IMR-90 (cell line): ENCODE results near the gene LRP3. TPM values are rescaled to one million over a fixed set of nuclear protein-coding genes. Genes with fewer than 3 reads are reported as not detected.

ENCODE experiments used
- ATAC-seq: fragments of 200-7000 bp; cut with Tn5 transposase; 2 replicates; pipeline ENCODE4 v1.9.1; 2020; ENCODE audit warnings: low read depth, mild to moderate bottlenecking, moderate library complexity
- BruUV-seq: library from RNA; stranded (reverse); fragments of 400-500 nt; replicated peaks from 2 replicates; lab custom pipeline; 2021; lab: Mats Ljungman, UMichigan
- CTCF ChIA-PET: fragments of 300-600 bp; formaldehyde crosslinking; extraction: SDS; loops from one replicate; lab custom pipeline; 2021; ENCODE audit warnings: antibody characterized with exemption; lab: Yijun Ruan, JAX
- POLR2A ChIA-PET: fragments of 300-600 bp; sonication (Branson Sonifier 250); formaldehyde crosslinking; loops from one replicate; lab custom pipeline; 2022; ENCODE audit warnings: antibody characterized with exemption; ENCODE audit not compliant: unreplicated experiment; lab: Charles Lee
- DNase-seq: peaks from one replicate; pipeline ENCODE4 v3.0.0; 2013
- H2AFZ ChIP-seq: replicated peaks from 2 replicates; pipeline ENCODE3; 2013; ENCODE audit warnings: low read length, mild to moderate bottlenecking; ENCODE audit not compliant: poor library complexity
- H2AK5ac ChIP-seq: 2 replicates; pipeline ENCODE4 v1.6.1; 2013; ENCODE audit warnings: low read depth, low read length, inconsistent platforms
- H2AK9ac ChIP-seq: replicated peaks from 2 replicates; pipeline ENCODE3; 2013; ENCODE audit warnings: mild to moderate bottlenecking, low read depth, low read length, moderate library complexity; ENCODE audit not compliant: poor library complexity
- H2BK120ac ChIP-seq: 2 replicates; pipeline ENCODE4 v1.6.1; 2013; ENCODE audit warnings: low read depth, low read length, inconsistent platforms
- H2BK15ac ChIP-seq: 3 replicates; pipeline ENCODE4 v1.6.1; 2013; ENCODE audit warnings: low read depth, low read length, inconsistent platforms
- H2BK20ac ChIP-seq: 2 replicates; pipeline ENCODE4 v1.6.1; 2013; ENCODE audit warnings: low read depth, mild to moderate bottlenecking, inconsistent platforms, low read length, moderate library complexity
- H2BK5ac ChIP-seq: 2 replicates; pipeline ENCODE4 v1.6.1; 2013; ENCODE audit warnings: mild to moderate bottlenecking, low read depth, low read length, inconsistent platforms; ENCODE audit not compliant: poor library complexity, severe bottlenecking
- H3K14ac ChIP-seq: replicated peaks from 2 replicates; pipeline ENCODE4 v1.6.1; 2013; ENCODE audit warnings: low read depth, low read length, inconsistent platforms
- H3K18ac ChIP-seq: 2 replicates; pipeline ENCODE4 v1.6.1; 2013; ENCODE audit warnings: low read depth, low read length, control low read depth
- H3K23ac ChIP-seq: 2 replicates; pipeline ENCODE4 v1.6.1; 2013; ENCODE audit warnings: low read depth, low read length, inconsistent platforms
- H3K27ac ChIP-seq: 2 replicates; pipeline ENCODE4 v1.5.1; 2013; ENCODE audit warnings: mild to moderate bottlenecking, control low read depth, low read length; ENCODE audit not compliant: insufficient read depth
- H3K27me3 ChIP-seq: 2 replicates; pipeline ENCODE4 v1.6.1; 2013; ENCODE audit warnings: low read length; ENCODE audit not compliant: control insufficient read depth, insufficient read depth
- H3K36me3 ChIP-seq: 2 replicates; pipeline ENCODE4 v1.6.1; 2013; ENCODE audit warnings: low read length, mixed read lengths; ENCODE audit not compliant: control insufficient read depth, insufficient read depth
- H3K4ac ChIP-seq: 2 replicates; pipeline ENCODE4 v1.6.1; 2013; ENCODE audit warnings: low read depth, low read length, inconsistent platforms
- H3K4me1 ChIP-seq: 2 replicates; pipeline ENCODE4 v1.6.1; 2013; ENCODE audit warnings: low read length, mixed read lengths; ENCODE audit not compliant: control insufficient read depth, insufficient read depth
- H3K4me2 ChIP-seq: 2 replicates; pipeline ENCODE4 v1.6.1; 2013; ENCODE audit warnings: low read depth, mild to moderate bottlenecking, control low read depth, low read length, moderate library complexity
- H3K4me3 ChIP-seq: 2 replicates; pipeline ENCODE4 v1.5.1; 2013; ENCODE audit warnings: low read depth, mild to moderate bottlenecking, control low read depth, low read length, moderate library complexity; ENCODE audit not compliant: insufficient read depth
- H3K56ac ChIP-seq: 2 replicates; pipeline ENCODE4 v1.6.1; 2013; ENCODE audit warnings: low read length, inconsistent platforms; ENCODE audit not compliant: insufficient read depth; ENCODE audit errors: extremely low read depth
- H3K79me1 ChIP-seq, 2 experiments: 2 replicates each; pipeline ENCODE4 v1.6.1; 2013; ENCODE audit warnings: low read length in 2 of 2, inconsistent platforms in 1 of 2, low read depth in 1 of 2
- H3K9ac ChIP-seq: 2 replicates; pipeline ENCODE4 v1.6.1; 2013; ENCODE audit warnings: low read depth, low read length, control low read depth
- H3K9me1 ChIP-seq: 2 replicates; pipeline ENCODE4 v1.6.1; 2013; ENCODE audit warnings: low read length, inconsistent platforms; ENCODE audit not compliant: insufficient read depth
- H3K9me3 ChIP-seq: 2 replicates; pipeline ENCODE4 v1.6.1; 2013; ENCODE audit warnings: low read length; ENCODE audit not compliant: control insufficient read depth, insufficient read depth
- H4K20me1 ChIP-seq: 2 replicates; pipeline ENCODE4 v1.6.1; 2013; ENCODE audit warnings: low read length, inconsistent platforms; ENCODE audit not compliant: insufficient read depth
- H4K5ac ChIP-seq: 2 replicates; pipeline ENCODE4 v1.6.1; 2013; ENCODE audit warnings: mild to moderate bottlenecking, low read depth, low read length, control low read depth
- H4K8ac ChIP-seq, 2 experiments: 2 replicates each; pipeline ENCODE4 v1.6.1; 2013; ENCODE audit warnings: low read depth in 2 of 2, low read length in 2 of 2, control low read depth in 1 of 2, inconsistent platforms in 1 of 2
- H4K91ac ChIP-seq: 2 replicates; pipeline ENCODE4 v1.6.1; 2013; ENCODE audit warnings: low read depth, low read length, inconsistent platforms; ENCODE audit not compliant: insufficient read depth
- BHLHE40 ChIP-seq: fragments of 150-350 bp; IDR thresholded peaks from 2 replicates; pipeline ENCODE4 v1.6.1; 2016; ENCODE audit warnings: mild to moderate bottlenecking, low read depth, low read length
- CEBPB ChIP-seq: IDR thresholded peaks from 2 replicates; pipeline ENCODE4 v1.6.1; 2012; ENCODE audit warnings: low read depth, low read length, improper control_type of control experiment
- CHD1 ChIP-seq: IDR thresholded peaks from 2 replicates; pipeline ENCODE4 v1.6.1; 2012; ENCODE audit warnings: low read depth, low read length, improper control_type of control experiment
- FOS ChIP-seq: fragments of 150-350 bp; IDR thresholded peaks from 2 replicates; pipeline ENCODE4 v1.6.1; 2016; ENCODE audit warnings: low read depth, low read length
- MAFK ChIP-seq: IDR thresholded peaks from 2 replicates; pipeline ENCODE4 v1.6.1; 2012; ENCODE audit warnings: low read depth, low read length, improper control_type of control experiment
- MAZ ChIP-seq: IDR thresholded peaks from 2 replicates; pipeline ENCODE4 v1.6.1; 2012; ENCODE audit warnings: low read depth, mild to moderate bottlenecking, low read length, improper control_type of control experiment, moderate library complexity, borderline replicate concordance
- MXI1 ChIP-seq: IDR thresholded peaks from 2 replicates; pipeline ENCODE4 v1.6.1; 2012; ENCODE audit warnings: low read depth, mild to moderate bottlenecking, low read length, moderate library complexity, borderline replicate concordance
- NFE2L2 ChIP-seq: fragments of 150-350 bp; IDR thresholded peaks from 2 replicates; pipeline ENCODE4 v1.6.1; 2016; ENCODE audit warnings: low read depth, mild to moderate bottlenecking, low read length
- POLR2A ChIP-seq: IDR thresholded peaks from 2 replicates; pipeline ENCODE4 v1.6.1; 2012; ENCODE audit warnings: mild to moderate bottlenecking, low read depth, low read length
- RAD21 ChIP-seq: IDR thresholded peaks from 2 replicates; pipeline ENCODE4 v1.6.1; 2012; ENCODE audit warnings: low read length, improper control_type of control experiment
- RCOR1 ChIP-seq: IDR thresholded peaks from 2 replicates; pipeline ENCODE4 v1.6.1; 2012; ENCODE audit warnings: mild to moderate bottlenecking, low read length, improper control_type of control experiment; ENCODE audit not compliant: insufficient replicate concordance
- RFX5 ChIP-seq: IDR thresholded peaks from 2 replicates; pipeline ENCODE4 v1.8.0; 2012; ENCODE audit warnings: low read depth, mild to moderate bottlenecking, low read length, moderate library complexity
- SMC3 ChIP-seq: fragments of 150-350 bp; IDR thresholded peaks from 2 replicates; pipeline ENCODE4 v1.6.1; 2016; ENCODE audit warnings: low read depth, mild to moderate bottlenecking, antibody characterized with exemption, low read length, moderate library complexity
- WGBS, 2 experiments: methylation state at CpG; one replicate each; pipeline versions ENCODE4 v1.1.5 to v1.1.7; 2013; ENCODE audit warnings: missing lambda C conversion rate in 2 of 2; ENCODE audit not compliant: insufficient read length in 1 of 2; ENCODE audit errors: extremely low coverage in 2 of 2; 5-methylcytosine and 5-hydroxymethylcytosine counted together
- dilution Hi-C: fragments of 300-500 bp; cut with HindIII; formaldehyde crosslinking; loops from one replicate; pipeline ENCODE4 v1.14.3; 2018; ENCODE audit warnings: low sequenced_read_pairs; ENCODE audit not compliant: unreplicated experiment
- in situ Hi-C: fragments of 300-500 bp; cut with MboI; formaldehyde crosslinking; loops from 3 replicates; pipeline ENCODE4 v1.14.3; 2019; ENCODE audit warnings: low sequenced_read_pairs, inconsistent platforms, mixed read lengths
- intact Hi-C: fragments of 100-400 bp; cut with micrococcal nuclease; formaldehyde crosslinking; loops from 2 replicates; pipeline ENCODE4 v1.10.0; 2022
- polyA plus RNA-seq, 3 experiments: library from polyadenylated mRNA; depleted of rRNA; stranded (reverse); fragments of >200 nt; gene quantifications; 2 replicates each; pipeline ENCODE4 v1.2.3, GENCODE V29; 2012; ENCODE audit warnings: low replicate concordance in 1 of 3
- total RNA-seq: library from RNA; depleted of rRNA; stranded (reverse); fragments of >200 nt; gene quantifications from 2 replicates; pipeline ENCODE4 v1.2.3, GENCODE V29; 2012
- TF ChIP-seq, protein P1 (sequence below): fragments of 150-350 bp; IDR thresholded peaks from 2 replicates; pipeline ENCODE4 v1.6.1; 2017; ENCODE audit warnings: mild to moderate bottlenecking, antibody characterized with exemption, low read length, low read depth
- TF ChIP-seq, protein P2 (sequence below): conservative IDR thresholded peaks from 2 replicates; pipeline ENCODE4 v1.5.1; 2012; ENCODE audit warnings: mild to moderate bottlenecking, low read depth, low read length, improper control_type of control experiment
- TF ChIP-seq, protein P3 (sequence below): fragments of 150-350 bp; IDR thresholded peaks from 2 replicates; pipeline ENCODE4 v1.6.1; 2016; ENCODE audit warnings: low read depth, mild to moderate bottlenecking, low read length, moderate library complexity, borderline replicate concordance

The LRP3 gene
- total and polyA plus RNA-seq, 2 of the 4 experiments (the other 2 are of a cell fraction): 8.4 to 20.2 TPM

DNA sequence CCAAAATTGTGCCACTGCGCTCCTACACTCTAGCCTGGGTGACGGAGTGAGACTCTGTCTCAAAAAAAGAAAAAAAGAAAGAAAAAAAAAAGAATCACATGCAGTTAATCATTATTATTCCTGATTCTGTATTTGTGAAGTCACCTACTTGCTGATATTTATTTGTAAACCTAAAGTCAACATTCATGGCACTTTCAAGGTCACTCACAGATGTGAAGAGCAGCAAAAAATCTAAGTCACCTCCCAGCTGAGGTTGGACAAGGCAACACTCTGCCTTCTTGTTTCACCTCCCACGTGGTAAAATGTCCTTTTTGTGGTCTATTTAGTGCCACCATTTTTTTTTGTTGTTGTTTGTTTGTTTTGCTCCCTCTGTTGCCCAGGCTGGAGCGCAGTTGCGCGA is 35.8 kb upstream of the LRP3 start:
- DNase-seq (no peak), ATAC-seq (no peak)
- in situ Hi-C loops (no loop called here), dilution Hi-C loops (no loop called here), intact Hi-C loops (no loop called here)
- no TSS peak for BruUV-seq
- WGBS, 2 experiments: 43% methylated on average over 1 of the region's 6 CpGs; no CpG with 5 or more reads in 1 of the 2 experiments
- H3K56ac ChIP-seq: no peak overlapping the region
- no peak overlapping the region for H3K27ac ChIP-seq
- H2BK120ac ChIP-seq: no peak overlapping the region
- no peak overlapping the region for H3K23ac ChIP-seq
- no peak overlapping the region for H3K9ac ChIP-seq
- H3K4me2 ChIP-seq: no peak overlapping the region
- H2BK15ac ChIP-seq: no peak overlapping the region
- no peak overlapping the region for H4K5ac ChIP-seq
- no peak overlapping the region for H2AK9ac ChIP-seq
- H3K4me3 ChIP-seq: no peak overlapping the region
- H3K9me1 ChIP-seq: no peaks in the 10 kb centered on the region
- no peak overlapping the region for H3K18ac ChIP-seq
- no peak overlapping the region for H2BK20ac ChIP-seq
- CTCF ChIA-PET: interaction anchor here (0.6 to 1.2 kb wide), 3 partner anchors 14 to 526 kb away, joined by 3 to 4 read pairs (median 4); no protein-coding TSS in a partner anchor
- no peaks in the 10 kb centered on the region for H3K36me3 ChIP-seq
- TF ChIP-seq, protein P1, sequence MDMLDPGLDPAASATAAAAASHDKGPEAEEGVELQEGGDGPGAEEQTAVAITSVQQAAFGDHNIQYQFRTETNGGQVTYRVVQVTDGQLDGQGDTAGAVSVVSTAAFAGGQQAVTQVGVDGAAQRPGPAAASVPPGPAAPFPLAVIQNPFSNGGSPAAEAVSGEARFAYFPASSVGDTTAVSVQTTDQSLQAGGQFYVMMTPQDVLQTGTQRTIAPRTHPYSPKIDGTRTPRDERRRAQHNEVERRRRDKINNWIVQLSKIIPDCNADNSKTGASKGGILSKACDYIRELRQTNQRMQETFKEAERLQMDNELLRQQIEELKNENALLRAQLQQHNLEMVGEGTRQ: no peak
- TF ChIP-seq RFX5 (no peak), MXI1 (no peak), RAD21 (no peak), POLR2A (no peak), MAFK (no peak), BHLHE40 (no peak), CHD1 (no peak), FOS (no peak), SMC3 (no peak), CEBPB (no peak), RCOR1 (no peak), MAZ (no peak), NFE2L2 (no peak)
- TF ChIP-seq, protein P2, sequence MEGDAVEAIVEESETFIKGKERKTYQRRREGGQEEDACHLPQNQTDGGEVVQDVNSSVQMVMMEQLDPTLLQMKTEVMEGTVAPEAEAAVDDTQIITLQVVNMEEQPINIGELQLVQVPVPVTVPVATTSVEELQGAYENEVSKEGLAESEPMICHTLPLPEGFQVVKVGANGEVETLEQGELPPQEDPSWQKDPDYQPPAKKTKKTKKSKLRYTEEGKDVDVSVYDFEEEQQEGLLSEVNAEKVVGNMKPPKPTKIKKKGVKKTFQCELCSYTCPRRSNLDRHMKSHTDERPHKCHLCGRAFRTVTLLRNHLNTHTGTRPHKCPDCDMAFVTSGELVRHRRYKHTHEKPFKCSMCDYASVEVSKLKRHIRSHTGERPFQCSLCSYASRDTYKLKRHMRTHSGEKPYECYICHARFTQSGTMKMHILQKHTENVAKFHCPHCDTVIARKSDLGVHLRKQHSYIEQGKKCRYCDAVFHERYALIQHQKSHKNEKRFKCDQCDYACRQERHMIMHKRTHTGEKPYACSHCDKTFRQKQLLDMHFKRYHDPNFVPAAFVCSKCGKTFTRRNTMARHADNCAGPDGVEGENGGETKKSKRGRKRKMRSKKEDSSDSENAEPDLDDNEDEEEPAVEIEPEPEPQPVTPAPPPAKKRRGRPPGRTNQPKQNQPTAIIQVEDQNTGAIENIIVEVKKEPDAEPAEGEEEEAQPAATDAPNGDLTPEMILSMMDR: no peak
- TF ChIP-seq, protein P3, sequence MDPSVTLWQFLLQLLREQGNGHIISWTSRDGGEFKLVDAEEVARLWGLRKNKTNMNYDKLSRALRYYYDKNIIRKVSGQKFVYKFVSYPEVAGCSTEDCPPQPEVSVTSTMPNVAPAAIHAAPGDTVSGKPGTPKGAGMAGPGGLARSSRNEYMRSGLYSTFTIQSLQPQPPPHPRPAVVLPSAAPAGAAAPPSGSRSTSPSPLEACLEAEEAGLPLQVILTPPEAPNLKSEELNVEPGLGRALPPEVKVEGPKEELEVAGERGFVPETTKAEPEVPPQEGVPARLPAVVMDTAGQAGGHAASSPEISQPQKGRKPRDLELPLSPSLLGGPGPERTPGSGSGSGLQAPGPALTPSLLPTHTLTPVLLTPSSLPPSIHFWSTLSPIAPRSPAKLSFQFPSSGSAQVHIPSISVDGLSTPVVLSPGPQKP: no peak
- no peaks in the 10 kb centered on the region for H3K9me3 ChIP-seq
- no peak overlapping the region for H3K14ac ChIP-seq
- H4K20me1 ChIP-seq: no peaks in the 10 kb centered on the region
- H4K91ac ChIP-seq: no peak overlapping the region
- H4K8ac ChIP-seq: no peak overlapping the region
- POLR2A ChIA-PET: no interaction called here
- H3K4me1 ChIP-seq: peaks cover 3% of the 10 kb centered on the region
- H3K79me1 ChIP-seq: no peaks in the 10 kb centered on the region
- H2BK5ac ChIP-seq: no peak overlapping the region
- H3K27me3 ChIP-seq: no peaks in the 10 kb centered on the region
- H2AK5ac ChIP-seq: no peak overlapping the region
- H3K4ac ChIP-seq: no peak overlapping the region
- no peak overlapping the region for H2AFZ ChIP-seq
